Peyer's patch (tissue), 4 donors: ENCODE measurements around the gene PPFIBP2. TPM values are rescaled to one million over a fixed set of nuclear protein-coding genes. Genes with fewer than 3 reads are reported as not detected.

Experiments used
- DNase-seq, 3 donors: peaks; one replicate each; pipeline ENCODE4 v3.0.0-alpha.2; 2017 to 2019
- H3K27ac ChIP-seq, 4 donors: fragments of 200-600 bp; sonication (generic); one replicate each; pipeline ENCODE4 v1.5.1; 2016 to 2019
- H3K27me3 ChIP-seq, 2 donors: fragments of 200-600 bp; sonication (generic); one replicate each; pipeline ENCODE4 v1.5.1; 2019
- H3K36me3 ChIP-seq, 3 donors: fragments of 200-600 bp; sonication (generic); one replicate each; pipeline ENCODE4 v1.5.1; 2016 to 2019
- H3K4me1 ChIP-seq, 4 donors: fragments of 200-600 bp; sonication (generic); one replicate each; pipeline ENCODE4 v1.5.1; 2016 to 2019
- H3K4me3 ChIP-seq, 4 donors: fragments of 200-600 bp; sonication (generic); 1 replicate in 3 of 4; 2 replicates in 1 of 4; pipeline ENCODE4 v1.5.1; 2016 to 2019; ENCODE audit warnings: mild to moderate bottlenecking in 1 of 4
- H3K9me3 ChIP-seq, 4 donors: fragments of 200-600 bp; sonication (generic); one replicate each; pipeline ENCODE4 v1.5.1; 2016 to 2019; ENCODE audit warnings: mild to moderate bottlenecking in 1 of 4
- POLR2A ChIP-seq, 2 donors: fragments of 450-650 bp; IDR thresholded peaks; one replicate each; pipeline ENCODE4 v1.5.1; 2017; ENCODE audit warnings: antibody characterized with exemption in 2 of 2, mild to moderate bottlenecking in 2 of 2, moderate library complexity in 2 of 2
- total RNA-seq, 4 donors: library from RNA; depleted of rRNA; stranded (reverse); fragments of >200 nt; gene quantifications; one replicate each; pipeline ENCODE4 v1.1.0, GENCODE V29; 2016
- TF ChIP-seq, protein P1 (sequence below), 6 experiments: fragments of 450-650 bp in 4 of 6; fragments of 200-600 bp in 2 of 6; sonication (generic) in 1 of 6; IDR thresholded peaks; one replicate each; pipeline ENCODE4 v1.5.1; 2017 to 2019; ENCODE audit warnings: antibody characterized with exemption in 6 of 6, mild to moderate bottlenecking in 3 of 6, moderate library complexity in 1 of 6

PPFIBP2 gene
- total RNA-seq, 4 donors from 2014 or later = 74.6 to 245 (median 148) TPM

- H3K36me3 ChIP-seq = no peaks in the 10 kb centered on the region
- no peak for DNase-seq
- H3K27ac ChIP-seq = no peak overlapping the region
- no peaks in the 10 kb centered on the region for H3K9me3 ChIP-seq
- TF ChIP-seq, protein P1, sequence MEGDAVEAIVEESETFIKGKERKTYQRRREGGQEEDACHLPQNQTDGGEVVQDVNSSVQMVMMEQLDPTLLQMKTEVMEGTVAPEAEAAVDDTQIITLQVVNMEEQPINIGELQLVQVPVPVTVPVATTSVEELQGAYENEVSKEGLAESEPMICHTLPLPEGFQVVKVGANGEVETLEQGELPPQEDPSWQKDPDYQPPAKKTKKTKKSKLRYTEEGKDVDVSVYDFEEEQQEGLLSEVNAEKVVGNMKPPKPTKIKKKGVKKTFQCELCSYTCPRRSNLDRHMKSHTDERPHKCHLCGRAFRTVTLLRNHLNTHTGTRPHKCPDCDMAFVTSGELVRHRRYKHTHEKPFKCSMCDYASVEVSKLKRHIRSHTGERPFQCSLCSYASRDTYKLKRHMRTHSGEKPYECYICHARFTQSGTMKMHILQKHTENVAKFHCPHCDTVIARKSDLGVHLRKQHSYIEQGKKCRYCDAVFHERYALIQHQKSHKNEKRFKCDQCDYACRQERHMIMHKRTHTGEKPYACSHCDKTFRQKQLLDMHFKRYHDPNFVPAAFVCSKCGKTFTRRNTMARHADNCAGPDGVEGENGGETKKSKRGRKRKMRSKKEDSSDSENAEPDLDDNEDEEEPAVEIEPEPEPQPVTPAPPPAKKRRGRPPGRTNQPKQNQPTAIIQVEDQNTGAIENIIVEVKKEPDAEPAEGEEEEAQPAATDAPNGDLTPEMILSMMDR (IDR thresholded peaks at IDR 0.05) = no peak
- TF ChIP-seq POLR2A (IDR thresholded peaks at IDR 0.05) = no peak
- H3K4me1 ChIP-seq = peaks cover 0 to 6% (median 0%) of the 10 kb centered on the region in 4 donors
- no peaks in the 10 kb centered on the region for H3K27me3 ChIP-seq
- no peak overlapping the region for H3K4me3 ChIP-seq
Measured at GRCh38 chr11:7492253-7492652, 21.5 kb upstream of the PPFIBP2 start.

GRCh38 chr11:7493670-7494069 is 20.1 kb upstream of the PPFIBP2 start:
- Histone ChIP-seq H3K4me3 (no peak overlapping the region), H3K27me3 (no peaks in the 10 kb centered on the region), H3K9me3 (no peaks in the 10 kb centered on the region), H3K4me1 (peaks cover 0 to 6% (median 0%) of the 10 kb centered on the region in 4 donors), H3K36me3 (no peaks in the 10 kb centered on the region), H3K27ac (no peak overlapping the region)
- TF ChIP-seq POLR2A (IDR thresholded peaks at IDR 0.05) = no peak
- TF ChIP-seq, protein P1 (IDR thresholded peaks at IDR 0.05) = no peak
- DNase-seq = no peak

DNA sequence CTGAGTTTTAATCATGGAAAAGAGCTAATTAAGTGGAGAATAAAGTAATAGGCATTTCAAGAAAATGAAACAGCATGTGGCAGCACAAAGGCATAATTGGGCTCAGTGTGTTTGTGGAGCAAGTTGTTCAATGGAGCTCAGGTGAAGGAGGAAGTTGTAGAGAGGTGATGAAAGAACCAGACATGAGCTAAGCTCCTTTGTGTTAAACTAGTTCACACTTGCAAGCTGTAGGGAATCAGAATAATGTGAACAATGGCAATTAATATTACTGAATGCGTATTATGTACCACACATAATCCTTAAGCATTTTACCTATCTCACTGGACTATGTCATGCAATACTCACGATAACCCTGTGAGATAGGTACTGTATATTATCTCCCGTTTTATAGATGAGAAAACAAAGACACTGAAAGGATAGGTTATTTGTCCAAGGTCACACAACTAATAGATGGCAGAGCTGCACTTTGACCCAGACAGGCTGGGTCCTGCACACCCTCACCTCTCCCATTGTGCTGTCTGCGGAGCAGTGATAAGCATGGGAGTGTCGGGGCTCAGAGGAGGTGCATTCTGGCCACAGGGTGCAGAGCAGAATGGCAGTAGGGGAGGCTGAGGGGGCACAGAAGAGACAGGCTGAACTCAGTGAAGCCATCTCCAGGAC is 19.6 kb upstream of the PPFIBP2 start:
- peaks cover 0 to 6% (median 0%) of the 10 kb centered on the region in 4 donors for H3K4me1 ChIP-seq
- no peaks in the 10 kb centered on the region for H3K36me3 ChIP-seq
- H3K27ac ChIP-seq = peak overlapping the region in 1 of 4 donors; percentile 8
- TF ChIP-seq POLR2A (IDR thresholded peaks at IDR 0.05) = no peak
- TF ChIP-seq, protein P1 (IDR thresholded peaks at IDR 0.05) = no peak
- DNase-seq = no peak
- H3K9me3 ChIP-seq = no peaks in the 10 kb centered on the region
- H3K27me3 ChIP-seq = no peaks in the 10 kb centered on the region
- no peak overlapping the region for H3K4me3 ChIP-seq

DNA sequence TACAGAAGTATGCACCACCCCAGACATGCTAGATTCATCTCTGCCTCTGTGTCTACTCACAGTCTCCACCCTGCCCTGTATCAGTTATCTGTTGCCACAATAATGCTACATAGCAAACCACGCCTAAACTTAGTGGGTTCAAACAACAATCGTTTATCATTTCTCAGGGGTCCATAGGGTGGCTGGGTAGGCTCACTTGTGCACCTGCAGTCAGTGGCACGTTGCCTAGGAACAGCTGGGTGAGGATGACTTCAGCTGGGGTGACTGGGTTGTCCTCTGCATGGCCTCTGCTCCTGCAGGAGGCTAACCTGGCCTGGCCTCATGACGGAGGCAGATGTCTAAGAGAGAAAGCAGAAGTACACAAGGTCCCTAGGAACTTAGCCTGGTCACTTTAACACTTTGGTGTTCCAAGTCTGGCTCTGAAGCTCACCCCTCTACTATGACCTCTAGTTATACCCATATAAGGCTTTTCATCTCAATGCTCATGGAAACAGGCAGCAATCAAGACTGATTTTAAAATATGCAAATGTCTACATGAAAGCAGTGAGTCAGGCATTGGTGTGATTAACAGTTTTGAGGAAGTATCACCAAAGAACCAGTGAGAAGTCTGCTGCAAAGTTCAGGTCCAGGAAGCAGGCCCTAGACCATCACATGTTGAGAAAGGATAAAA is 17.8 kb upstream of the PPFIBP2 start:
- peak in 2 of 3 donors; percentile 69 to 75 for DNase-seq
- Histone ChIP-seq H3K4me1 (peaks cover 0 to 6% (median 0%) of the 10 kb centered on the region in 4 donors), H3K27ac (peak overlapping the region in 2 of 4 donors; percentile 49 to 50), H3K27me3 (no peaks in the 10 kb centered on the region), H3K9me3 (no peaks in the 10 kb centered on the region), H3K4me3 (no peak overlapping the region), H3K36me3 (no peaks in the 10 kb centered on the region)
- TF ChIP-seq, protein P1 (IDR thresholded peaks at IDR 0.05) = no peak
- TF ChIP-seq POLR2A (IDR thresholded peaks at IDR 0.05) = no peak

GRCh38 chr11:7498193-7498592 is 15.6 kb upstream of the PPFIBP2 start:
- Histone ChIP-seq H3K27me3 (no peaks in the 10 kb centered on the region), H3K4me3 (no peak overlapping the region), H3K9me3 (no peaks in the 10 kb centered on the region), H3K36me3 (no peaks in the 10 kb centered on the region), H3K27ac (peak overlapping the region in 1 of 4 donors; percentile 62), H3K4me1 (peaks cover 0 to 6% (median 0%) of the 10 kb centered on the region in 4 donors)
- no peak for DNase-seq
- TF ChIP-seq POLR2A (IDR thresholded peaks at IDR 0.05) = no peak
- TF ChIP-seq, protein P1 (IDR thresholded peaks at IDR 0.05) = no peak
